ENCODE results near the gene FANCC.

FANCC gene

GRCh38 chr9:95096807-95097206, 220.7 kb downstream of the FANCC start:
- TF ChIP-seq EP300 (IDR thresholded peaks at IDR 0.05; ENCODE audit: borderline replicate concordance) (no peak), RAD21 (IDR thresholded peaks at IDR 0.05; ENCODE audit: low read depth) (peak; percentile 19; the same call in 1 of the 2 replicates)

DNA sequence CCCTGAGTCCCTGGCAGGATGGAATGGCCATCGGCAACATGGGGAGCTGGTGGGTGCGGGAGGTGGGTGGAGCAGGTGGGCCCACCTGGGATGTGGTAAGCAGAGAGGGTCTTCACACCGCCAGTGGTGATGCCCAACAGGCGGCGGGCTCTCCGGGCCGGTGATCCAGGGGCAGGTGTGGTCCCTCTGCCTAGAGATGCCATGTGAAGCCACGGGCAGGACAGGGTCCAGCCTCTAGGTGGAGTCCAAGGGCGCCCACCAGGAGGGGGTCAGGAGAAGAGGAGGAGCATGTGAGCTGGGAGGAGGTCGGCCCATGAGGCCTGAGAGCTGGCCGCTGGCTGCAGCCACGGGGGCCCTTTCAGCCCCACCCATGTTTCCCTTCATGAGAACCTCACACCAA, 221.1 kb downstream of the FANCC start:
- TF ChIP-seq MAX (IDR thresholded peaks at IDR 0.05) (no peak), NFIC (IDR thresholded peaks at IDR 0.05) (no peak)

DNA sequence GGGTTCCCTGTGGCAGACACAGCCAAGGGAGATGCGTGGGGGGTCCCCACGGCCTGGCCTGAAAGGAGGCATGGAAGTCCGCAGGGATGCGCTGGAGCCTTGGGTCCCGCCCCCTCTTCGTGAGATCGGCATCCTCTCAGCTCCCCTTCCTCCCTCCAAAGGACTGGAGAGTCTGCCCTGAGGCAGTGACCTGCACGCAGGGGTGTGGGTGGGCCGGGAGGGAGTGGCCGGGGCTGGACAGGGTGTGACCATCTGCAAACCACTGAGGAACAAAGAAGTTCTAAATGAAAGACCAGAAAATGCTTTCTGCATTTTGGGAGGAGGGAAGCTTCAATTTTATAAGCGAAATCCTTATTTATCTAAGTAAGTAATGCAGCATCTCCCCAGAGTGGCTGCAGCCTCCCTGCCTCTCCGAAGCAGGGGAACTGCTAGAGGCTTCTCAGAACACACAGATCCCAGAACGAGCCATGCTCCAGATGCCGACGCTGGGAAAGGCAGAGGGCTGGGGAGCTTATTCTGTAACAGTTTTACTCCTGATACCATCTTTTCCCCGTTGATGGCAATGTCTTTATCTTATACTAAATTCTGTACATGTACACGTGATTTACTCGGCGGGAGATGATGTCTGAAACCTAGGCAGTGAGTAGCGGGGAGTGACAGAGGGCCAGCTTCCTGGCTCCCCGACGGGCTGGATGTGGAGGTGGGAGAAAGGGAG, 221.7 kb downstream of the FANCC start:
- no peak for TF ChIP-seq NFIC (IDR thresholded peaks at IDR 0.05)
- no peak for TF ChIP-seq USF1 (IDR thresholded peaks at IDR 0.05)
- TF ChIP-seq TEAD4 (IDR thresholded peaks at IDR 0.05), result no peak
- TF ChIP-seq TCF12 (IDR thresholded peaks at IDR 0.05; ENCODE audit: low read depth), result no peak
- no peak for TF ChIP-seq CEBPB (IDR thresholded peaks at IDR 0.05)
- TF ChIP-seq CREB1 (IDR thresholded peaks at IDR 0.05; ENCODE audit: low read depth), result no peak
- no peak for TF ChIP-seq EGR1 (IDR thresholded peaks at IDR 0.05)
- TF ChIP-seq EP300 (IDR thresholded peaks at IDR 0.05; ENCODE audit: borderline replicate concordance), result no peak
- no peak for TF ChIP-seq ZBTB7A (IDR thresholded peaks at IDR 0.05; ENCODE audit: low read depth)
- TF ChIP-seq TAF1 (IDR thresholded peaks at IDR 0.05; ENCODE audit: low read depth), result no peak
- no peak for TF ChIP-seq RAD21 (IDR thresholded peaks at IDR 0.05; ENCODE audit: low read depth)
- no peak for TF ChIP-seq YY1 (IDR thresholded peaks at IDR 0.05; ENCODE audit: low read depth)
- no peak for TF ChIP-seq MAX (IDR thresholded peaks at IDR 0.05)
- TF ChIP-seq, protein P1, sequence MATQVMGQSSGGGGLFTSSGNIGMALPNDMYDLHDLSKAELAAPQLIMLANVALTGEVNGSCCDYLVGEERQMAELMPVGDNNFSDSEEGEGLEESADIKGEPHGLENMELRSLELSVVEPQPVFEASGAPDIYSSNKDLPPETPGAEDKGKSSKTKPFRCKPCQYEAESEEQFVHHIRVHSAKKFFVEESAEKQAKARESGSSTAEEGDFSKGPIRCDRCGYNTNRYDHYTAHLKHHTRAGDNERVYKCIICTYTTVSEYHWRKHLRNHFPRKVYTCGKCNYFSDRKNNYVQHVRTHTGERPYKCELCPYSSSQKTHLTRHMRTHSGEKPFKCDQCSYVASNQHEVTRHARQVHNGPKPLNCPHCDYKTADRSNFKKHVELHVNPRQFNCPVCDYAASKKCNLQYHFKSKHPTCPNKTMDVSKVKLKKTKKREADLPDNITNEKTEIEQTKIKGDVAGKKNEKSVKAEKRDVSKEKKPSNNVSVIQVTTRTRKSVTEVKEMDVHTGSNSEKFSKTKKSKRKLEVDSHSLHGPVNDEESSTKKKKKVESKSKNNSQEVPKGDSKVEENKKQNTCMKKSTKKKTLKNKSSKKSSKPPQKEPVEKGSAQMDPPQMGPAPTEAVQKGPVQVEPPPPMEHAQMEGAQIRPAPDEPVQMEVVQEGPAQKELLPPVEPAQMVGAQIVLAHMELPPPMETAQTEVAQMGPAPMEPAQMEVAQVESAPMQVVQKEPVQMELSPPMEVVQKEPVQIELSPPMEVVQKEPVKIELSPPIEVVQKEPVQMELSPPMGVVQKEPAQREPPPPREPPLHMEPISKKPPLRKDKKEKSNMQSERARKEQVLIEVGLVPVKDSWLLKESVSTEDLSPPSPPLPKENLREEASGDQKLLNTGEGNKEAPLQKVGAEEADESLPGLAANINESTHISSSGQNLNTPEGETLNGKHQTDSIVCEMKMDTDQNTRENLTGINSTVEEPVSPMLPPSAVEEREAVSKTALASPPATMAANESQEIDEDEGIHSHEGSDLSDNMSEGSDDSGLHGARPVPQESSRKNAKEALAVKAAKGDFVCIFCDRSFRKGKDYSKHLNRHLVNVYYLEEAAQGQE (IDR thresholded peaks at IDR 0.05; ENCODE audit: low read depth), result no peak
- no peak for TF ChIP-seq FOXM1 (IDR thresholded peaks at IDR 0.05; ENCODE audit: borderline replicate concordance, low read depth)

DNA sequence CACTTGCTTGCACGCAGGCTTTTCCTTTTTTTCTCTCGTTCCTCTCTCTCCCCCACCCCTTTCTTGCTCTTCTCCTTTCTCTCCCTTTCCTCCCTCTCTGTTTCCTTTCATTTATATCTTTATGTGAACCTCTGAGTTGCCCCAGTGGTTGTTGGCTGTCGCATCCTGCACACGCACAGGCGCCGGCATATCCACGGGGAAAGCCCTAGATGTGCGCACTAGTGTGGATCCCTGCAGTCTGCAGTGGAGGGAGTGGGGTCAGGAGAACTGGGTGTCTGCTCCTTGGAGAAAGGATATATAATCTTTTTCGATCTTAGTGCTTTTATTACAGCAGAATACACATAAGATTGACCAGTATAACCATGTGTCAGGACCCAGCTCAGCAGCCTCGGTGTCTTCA, 223.5 kb downstream of the FANCC start:
- no peak for TF ChIP-seq USF1 (IDR thresholded peaks at IDR 0.05)
- no peak for TF ChIP-seq MAX (IDR thresholded peaks at IDR 0.05)
- no peak for TF ChIP-seq TEAD4 (IDR thresholded peaks at IDR 0.05)
- no peak for TF ChIP-seq TAF1 (IDR thresholded peaks at IDR 0.05; ENCODE audit: low read depth)
- TF ChIP-seq EP300 (IDR thresholded peaks at IDR 0.05; ENCODE audit: borderline replicate concordance), result no peak

DNA sequence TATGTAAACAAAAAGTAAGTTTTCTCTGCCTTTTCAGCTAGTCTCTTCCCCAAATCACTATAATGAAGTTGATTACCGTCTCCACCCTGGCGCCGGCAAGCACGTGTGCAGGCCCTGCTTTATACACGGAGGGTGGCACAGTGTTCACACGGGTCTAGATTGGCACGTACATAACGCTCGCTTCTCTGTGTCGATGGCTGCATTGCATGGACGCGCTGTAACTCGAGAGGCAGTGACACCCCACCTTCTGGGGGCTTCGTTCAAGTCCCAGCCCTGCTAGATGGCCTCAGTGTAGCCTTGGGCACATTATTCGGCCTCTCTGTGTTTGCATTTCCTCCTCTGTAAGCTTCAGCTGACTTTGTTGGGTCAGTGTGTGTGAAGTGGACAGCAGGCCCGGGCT, 223.9 kb downstream of the FANCC start:
- no peak for TF ChIP-seq TAF1 (IDR thresholded peaks at IDR 0.05; ENCODE audit: low read depth)
- TF ChIP-seq, protein P1 (IDR thresholded peaks at IDR 0.05; ENCODE audit: low read depth), result no peak
- no peak for TF ChIP-seq NFIC (IDR thresholded peaks at IDR 0.05)
- TF ChIP-seq USF1 (IDR thresholded peaks at IDR 0.05), result no peak
- no peak for TF ChIP-seq TEAD4 (IDR thresholded peaks at IDR 0.05)
- no peak for TF ChIP-seq CREB1 (IDR thresholded peaks at IDR 0.05; ENCODE audit: low read depth)
- no peak for TF ChIP-seq TCF12 (IDR thresholded peaks at IDR 0.05; ENCODE audit: low read depth)
- TF ChIP-seq EP300 (IDR thresholded peaks at IDR 0.05; ENCODE audit: borderline replicate concordance), result no peak
- TF ChIP-seq FOXM1 (IDR thresholded peaks at IDR 0.05; ENCODE audit: borderline replicate concordance, low read depth), result no peak
- TF ChIP-seq ZBTB7A (IDR thresholded peaks at IDR 0.05; ENCODE audit: low read depth), result no peak
- TF ChIP-seq MAX (IDR thresholded peaks at IDR 0.05), result no peak

Measured in Ishikawa (cell line).